Effector memory CD8-positive, alpha-beta T cell (primary cell): Measurements from ENCODE around the gene COPS2.
"Not testable (repeated sequence)": the region's sequence is repeated elsewhere in the genome, so short reads cannot be mapped to it uniquely, and the experiment has no call there.

Experiments
- ATAC-seq: fragments of 150-1000 bp; cut with Tn5 transposase; replicated peaks from 2 replicates; pipeline ENCODE4 v1.10.0; 2021; ENCODE audit warnings: mild to moderate bottlenecking, moderate library complexity
- DNase-seq, 3 experiments: peaks; one replicate each; pipeline ENCODE4 v3.0.0; 2021
- H3K27ac Mint-ChIP-seq, 2 donors: one replicate each; pipeline ENCODE4 v1.8.0; 2022; ENCODE audit warnings: mild to moderate bottlenecking in 2 of 2, mixed read lengths in 2 of 2, moderate library complexity in 2 of 2
- H3K27me3 Mint-ChIP-seq, 2 donors: one replicate each; pipeline ENCODE4 v1.8.0; 2022; ENCODE audit warnings: mixed read lengths in 2 of 2
- H3K36me3 Mint-ChIP-seq: one replicate; pipeline ENCODE4 v1.8.0; 2022; ENCODE audit warnings: mild to moderate bottlenecking, moderate library complexity, mixed read lengths; ENCODE audit not compliant: insufficient read depth
- H3K4me1 Mint-ChIP-seq, 2 donors: one replicate each; pipeline ENCODE4 v1.8.0; 2022; ENCODE audit warnings: low read depth in 2 of 2, mixed read lengths in 2 of 2
- H3K4me3 Mint-ChIP-seq, 2 donors: one replicate each; pipeline ENCODE4 v1.8.0; 2022; ENCODE audit warnings: mild to moderate bottlenecking in 2 of 2, mixed read lengths in 2 of 2, moderate library complexity in 2 of 2
- H3K9me3 Mint-ChIP-seq, 2 donors: one replicate each; pipeline ENCODE4 v1.8.0; 2022; ENCODE audit warnings: mixed read lengths in 2 of 2

The COPS2 gene

GRCh38 chr15:49178497-49178896 is 23.1 kb upstream of the COPS2 start:
- Mint-ChIP-seq H3K9me3 (no peaks in the 10 kb centered on the region), H3K27ac (no peak overlapping the region), H3K36me3 (peaks cover 3% of the 10 kb centered on the region), H3K4me3 (no peak overlapping the region), H3K27me3 (no peaks in the 10 kb centered on the region), H3K4me1 (peaks cover 16 to 25% of the 10 kb centered on the region in 2 donors)
- DNase-seq = no peak
- no peak for ATAC-seq

DNA sequence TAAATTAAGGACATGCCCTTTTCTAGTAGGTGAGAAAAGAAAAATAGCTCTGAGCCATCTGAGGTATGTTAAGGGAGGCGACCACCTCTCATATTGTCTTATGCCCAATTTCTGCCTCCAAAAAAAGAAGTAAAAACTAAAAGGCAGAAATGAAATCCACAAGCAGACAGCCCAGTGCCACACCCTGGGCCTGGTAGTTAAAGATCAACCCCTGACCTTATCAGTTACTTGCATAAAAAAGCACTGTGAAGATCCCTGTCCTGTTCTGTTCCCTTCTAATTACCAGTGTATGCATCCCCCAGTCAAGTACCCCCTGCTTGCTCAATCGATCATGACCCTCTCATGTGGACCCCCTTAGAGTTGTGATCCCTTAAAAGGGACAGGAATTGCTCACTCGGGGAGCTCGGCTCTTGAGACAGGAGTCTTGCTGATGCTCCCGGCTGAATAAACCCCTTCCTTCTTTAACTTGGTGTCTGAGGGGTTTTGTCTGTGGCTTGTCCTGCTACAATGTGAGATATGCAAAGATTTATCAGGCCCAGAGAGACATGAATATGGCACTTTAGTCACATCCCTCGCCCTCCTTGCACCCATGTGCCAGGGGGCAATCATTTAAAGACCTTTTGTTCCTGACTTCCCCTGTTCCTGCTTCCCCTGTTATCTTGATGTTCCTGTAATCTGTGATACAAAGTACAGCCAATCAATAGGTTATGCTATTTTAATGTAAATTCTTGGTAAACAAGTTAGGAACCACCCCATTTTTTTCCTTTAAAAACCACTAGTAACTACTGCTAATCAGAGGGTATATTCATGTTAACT is 20.4 kb upstream of the COPS2 start:
- peak overlapping the region in 1 of 2 donors; percentile 63 for H3K27ac Mint-ChIP-seq

DNA sequence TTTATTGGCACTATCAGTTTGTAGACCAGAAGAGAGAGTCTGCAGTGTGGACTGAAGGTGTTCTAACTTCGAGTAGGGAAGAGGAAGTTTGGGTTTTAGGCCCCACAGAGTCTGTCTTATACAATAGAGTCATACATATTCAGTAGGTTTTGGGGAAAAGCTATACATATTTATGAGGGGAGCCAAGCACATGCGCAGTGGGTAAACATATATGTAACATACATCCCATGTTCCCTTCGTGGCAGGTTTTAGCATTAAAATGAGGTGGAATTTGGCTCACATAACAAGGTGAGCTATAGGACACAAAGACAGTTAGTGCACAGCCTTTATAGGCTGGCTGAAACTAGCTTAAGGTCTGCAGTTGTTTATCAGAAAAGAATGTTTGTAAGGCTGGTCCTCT is 19.5 kb upstream of the COPS2 start:
- ATAC-seq (no peak), DNase-seq (no peak)
- Mint-ChIP-seq H3K27me3 (no peaks in the 10 kb centered on the region), H3K9me3 (no peaks in the 10 kb centered on the region), H3K4me3 (no peak overlapping the region), H3K27ac (peak overlapping the region in 1 of 2 donors; percentile 47), H3K4me1 (peaks cover 31 to 41% of the 10 kb centered on the region in 2 donors), H3K36me3 (peaks cover 7% of the 10 kb centered on the region)

More for the DNA sequence above, 20.4 kb upstream of the COPS2 start:
- not testable (repeated sequence) for H3K9me3 Mint-ChIP-seq, ATAC-seq, H3K4me3 Mint-ChIP-seq, H3K36me3 Mint-ChIP-seq, H3K27me3 Mint-ChIP-seq, DNase-seq
- H3K4me1 Mint-ChIP-seq = peaks cover 28 to 38% of the 10 kb centered on the region in 2 donors

- peak overlapping the region; percentile 93 to 96 for H3K4me3 Mint-ChIP-seq
- DNase-seq (no peak), ATAC-seq (no peak)
- peaks cover 7% of the 10 kb centered on the region for H3K36me3 Mint-ChIP-seq
- no peaks in the 10 kb centered on the region for H3K27me3 Mint-ChIP-seq
- H3K9me3 Mint-ChIP-seq = no peaks in the 10 kb centered on the region
- H3K27ac Mint-ChIP-seq = peak overlapping the region; percentile 94 to 97
- peaks cover 39 to 49% of the 10 kb centered on the region in 2 donors for H3K4me1 Mint-ChIP-seq
These were observed 16.4 kb upstream of the COPS2 start for GRCh38 chr15:49171790-49172189.

- Mint-ChIP-seq H3K4me3 (peak within 1 kb of the TSS; percentile 93 to 96), H3K27ac (peak within 1 kb of the TSS; percentile 94 to 97), H3K36me3 (peaks cover 10% of the 10 kb centered on the region), H3K4me1 (peaks cover 31 to 39% of the 10 kb centered on the region in 2 donors), H3K9me3 (no peaks in the 10 kb centered on the region), H3K27me3 (no peaks in the 10 kb centered on the region)
- ATAC-seq (peak; percentile 97), DNase-seq (peak; percentile 70 to 80 (median 77))
These were observed 14.6 kb upstream of the COPS2 start, which contains the start of gene GALK2 for GRCh38 chr15:49169880-49170597. GALK2 (plus strand) TSS chr15:49170247; CDS start chr15:49170323, 76 bp downstream.

DNA sequence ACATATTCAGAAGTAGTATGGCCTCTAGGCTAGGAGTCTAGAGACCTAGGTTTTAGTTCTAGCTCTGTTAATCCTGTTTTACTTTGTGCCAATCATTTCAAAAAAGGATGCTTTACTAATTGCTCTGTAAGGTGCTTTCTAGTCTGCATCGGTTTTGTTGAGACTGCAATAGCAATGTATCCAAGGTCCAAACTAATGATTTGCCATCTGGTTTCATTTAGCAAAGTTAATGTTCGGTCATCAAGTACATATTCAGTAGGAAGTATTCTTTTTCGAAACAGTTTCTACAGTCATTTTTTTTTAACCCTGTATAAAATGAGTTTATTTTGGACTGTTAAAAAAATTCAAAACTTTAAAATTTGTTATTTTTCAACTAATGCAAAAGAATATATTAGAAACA is 12.6 kb upstream of the COPS2 start:
- peaks cover 7% of the 10 kb centered on the region for H3K36me3 Mint-ChIP-seq
- ATAC-seq (no peak), DNase-seq (no peak)
- H3K4me3 Mint-ChIP-seq = no peak overlapping the region
- peaks cover 24 to 28% of the 10 kb centered on the region in 2 donors for H3K4me1 Mint-ChIP-seq
- H3K27me3 Mint-ChIP-seq = no peaks in the 10 kb centered on the region
- H3K27ac Mint-ChIP-seq = peak overlapping the region in 1 of 2 donors; percentile 97
- H3K9me3 Mint-ChIP-seq = no peaks in the 10 kb centered on the region

- ATAC-seq = no peak
- Mint-ChIP-seq H3K4me1 (peaks cover 7 to 8% of the 10 kb centered on the region in 2 donors), H3K27ac (no peak overlapping the region), H3K9me3 (no peaks in the 10 kb centered on the region), H3K36me3 (peaks cover 9% of the 10 kb centered on the region), H3K27me3 (no peaks in the 10 kb centered on the region), H3K4me3 (no peak overlapping the region)
- no peak for DNase-seq
These were observed 9.5 kb upstream of the COPS2 start for GRCh38 chr15:49164865-49165264.

GRCh38 chr15:49163678-49164077 is 8.3 kb upstream of the COPS2 start:
- ATAC-seq (no peak), DNase-seq (no peak)
- H3K4me1 Mint-ChIP-seq = no peaks in the 10 kb centered on the region
- H3K27me3 Mint-ChIP-seq = no peaks in the 10 kb centered on the region
- H3K9me3 Mint-ChIP-seq = no peaks in the 10 kb centered on the region
- no peak overlapping the region for H3K4me3 Mint-ChIP-seq
- H3K36me3 Mint-ChIP-seq = peaks cover 9% of the 10 kb centered on the region
- H3K27ac Mint-ChIP-seq = no peak overlapping the region

- no peak for DNase-seq
- Mint-ChIP-seq H3K9me3 (no peaks in the 10 kb centered on the region), H3K4me3 (peak overlapping the region; percentile 98 to 100), H3K27ac (peak overlapping the region; percentile 99), H3K4me1 (peaks cover 33 to 38% of the 10 kb centered on the region in 2 donors), H3K27me3 (no peaks in the 10 kb centered on the region), H3K36me3 (peaks cover 22% of the 10 kb centered on the region)
- ATAC-seq = peak; percentile 20
These were observed 632 bp upstream of the COPS2 start for GRCh38 chr15:49155834-49156627.

- peak overlapping the region; percentile 99 for H3K27ac Mint-ChIP-seq
- ATAC-seq = no peak
- H3K4me1 Mint-ChIP-seq = peaks cover 35 to 42% of the 10 kb centered on the region in 2 donors
- no peaks in the 10 kb centered on the region for H3K27me3 Mint-ChIP-seq
- no peak for DNase-seq
- peak overlapping the region; percentile 98 to 100 for H3K4me3 Mint-ChIP-seq
- no peaks in the 10 kb centered on the region for H3K9me3 Mint-ChIP-seq
- peaks cover 26% of the 10 kb centered on the region for H3K36me3 Mint-ChIP-seq
These were observed 645 bp downstream of the COPS2 start for GRCh38 chr15:49154799-49155109.

DNA sequence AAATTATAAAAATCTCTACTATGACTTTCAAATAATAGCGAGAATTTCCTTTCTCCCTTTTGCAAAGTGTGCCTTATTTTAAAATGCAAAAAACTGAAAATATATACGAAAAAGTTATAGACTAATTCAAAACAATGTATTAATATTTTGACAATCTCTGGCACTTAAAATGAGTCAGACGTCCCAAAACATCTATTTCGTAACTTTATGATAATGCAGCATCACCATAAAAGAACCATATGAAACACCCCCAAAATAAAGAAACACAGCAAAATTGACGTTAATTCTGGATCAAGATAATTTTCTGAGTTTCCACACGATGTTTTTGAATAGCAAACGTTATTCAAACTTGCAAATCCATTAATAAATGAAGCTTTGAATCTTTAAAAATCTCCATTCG is 1.0 kb downstream of the COPS2 start:
- Mint-ChIP-seq H3K27ac (peak overlapping the region; percentile 99), H3K36me3 (peaks cover 26% of the 10 kb centered on the region), H3K9me3 (no peaks in the 10 kb centered on the region), H3K27me3 (no peaks in the 10 kb centered on the region), H3K4me1 (peaks cover 36 to 43% of the 10 kb centered on the region in 2 donors), H3K4me3 (peak overlapping the region; percentile 98 to 100)
- ATAC-seq (no peak), DNase-seq (no peak)

- no peaks in the 10 kb centered on the region for H3K27me3 Mint-ChIP-seq
- H3K4me3 Mint-ChIP-seq = peak overlapping the region; percentile 33 to 100
- DNase-seq (no peak), ATAC-seq (no peak)
- no peak overlapping the region for H3K27ac Mint-ChIP-seq
- H3K36me3 Mint-ChIP-seq = peaks cover 30% of the 10 kb centered on the region
- H3K4me1 Mint-ChIP-seq = peaks cover 44 to 58% of the 10 kb centered on the region in 2 donors
- no peaks in the 10 kb centered on the region for H3K9me3 Mint-ChIP-seq
These were observed 2.7 kb downstream of the COPS2 start for GRCh38 chr15:49152552-49153312.

DNA sequence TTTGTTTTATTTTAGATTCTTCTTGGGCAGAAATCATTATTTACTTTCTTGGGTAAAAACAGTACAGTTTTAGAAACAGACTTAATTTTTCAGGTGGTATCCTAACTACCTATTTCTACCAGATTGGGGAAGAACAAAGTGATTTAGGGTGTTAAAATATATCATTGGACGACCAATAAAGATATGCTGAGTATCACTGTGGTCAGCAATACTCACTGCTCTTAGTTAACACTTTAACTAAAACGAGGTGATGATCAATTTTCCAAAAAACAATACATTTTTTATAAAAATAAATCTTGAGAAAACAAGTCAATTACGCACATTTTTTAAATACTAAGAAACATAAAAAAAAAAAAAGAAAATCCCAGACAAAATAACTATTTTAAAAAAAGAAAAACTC is 3.6 kb downstream of the COPS2 start:
- Mint-ChIP-seq H3K27me3 (no peaks in the 10 kb centered on the region), H3K36me3 (peaks cover 30% of the 10 kb centered on the region), H3K4me3 (no peak overlapping the region), H3K9me3 (no peaks in the 10 kb centered on the region), H3K27ac (no peak overlapping the region), H3K4me1 (peaks cover 45 to 54% of the 10 kb centered on the region in 2 donors)
- ATAC-seq = no peak
- no peak for DNase-seq
